Occipital lobe (tissue), 2 donors: ENCODE data around the gene MAML1. TPM values are rescaled to one million over a fixed set of nuclear protein-coding genes. Genes with fewer than 3 reads are reported as not detected.
"Not testable (repeated sequence)": the region's sequence is repeated elsewhere in the genome, so short reads cannot be mapped to it uniquely, and the experiment has no call there.

Experiments used
- DNase-seq: peaks from one replicate; lab custom pipeline; 2025; lab: John Stamatoyannopoulos, UW
- total RNA-seq: library from RNA; depleted of rRNA; stranded (reverse); fragments of >200 nt; gene quantifications from one replicate; pipeline ENCODE4 v1.2.3, GENCODE V29; 2014

The MAML1 gene
- 9.4 TPM for total RNA-seq

- DNase-seq: peak; percentile 99
Observed at GRCh38 chr5:179732412-179732917, at the start of gene MAML1. Gene MAML1 (plus strand): TSS chr5:179732822. CDS start chr5:179733113, 291 bp downstream.

- not testable (repeated sequence) for DNase-seq
Observed at GRCh38 chr5:179689212-179689611, 43.4 kb upstream of the MAML1 start.

GRCh38 chr5:179694561-179694960 lies 38.1 kb upstream of the MAML1 start:
- no peak for DNase-seq

GRCh38 chr5:179696603-179697002 lies 36.0 kb upstream of the MAML1 start:
- no peak for DNase-seq

GRCh38 chr5:179697108-179697507 lies 35.5 kb upstream of the MAML1 start:
- DNase-seq: no peak

GRCh38 chr5:179697543-179697942 lies 35.1 kb upstream of the MAML1 start:
- DNase-seq: not testable (repeated sequence)

- peak; percentile 99 for DNase-seq
Observed at GRCh38 chr5:179697993-179698934, 34.4 kb upstream of the MAML1 start.

- no peak for DNase-seq
Observed at GRCh38 chr5:179698935-179699615, 33.5 kb upstream of the MAML1 start, which contains the start of gene CANX. Gene CANX (plus strand): TSS chr5:179698967. CDS start chr5:179705682, 6,715 bp downstream.

GRCh38 chr5:179699616-179700237 lies 32.9 kb upstream of the MAML1 start:
- DNase-seq: no peak

GRCh38 chr5:179700401-179700918 lies 32.2 kb upstream of the MAML1 start:
- DNase-seq: no peak

- DNase-seq: no peak
Observed at GRCh38 chr5:179716286-179716685, 16.3 kb upstream of the MAML1 start.

- DNase-seq: no peak
Observed at GRCh38 chr5:179720222-179720621, 12.4 kb upstream of the MAML1 start.

GRCh38 chr5:179724163-179724562 lies 8.5 kb upstream of the MAML1 start:
- no peak for DNase-seq

GRCh38 chr5:179727106-179727505 lies 5.5 kb upstream of the MAML1 start:
- DNase-seq: no peak

GRCh38 chr5:179729303-179729702 lies 3.3 kb upstream of the MAML1 start:
- no peak for DNase-seq

GRCh38 chr5:179729727-179730126 lies 2.9 kb upstream of the MAML1 start:
- DNase-seq: no peak

GRCh38 chr5:179730356-179730755 lies 2.3 kb upstream of the MAML1 start:
- DNase-seq: no peak

GRCh38 chr5:179730852-179731251 lies 1.8 kb upstream of the MAML1 start:
- no peak for DNase-seq

GRCh38 chr5:179731791-179732411 lies 721 bp upstream of the MAML1 start:
- DNase-seq: no peak

- peak; percentile 27 for DNase-seq
Observed at GRCh38 chr5:179732918-179733771, 523 bp downstream of the MAML1 start.
